ENCODE measurements around the gene MT1M.
A peak's percentile ranks its signal among the peaks of the same experiment; 100 is the strongest.

MT1M gene

DNA sequence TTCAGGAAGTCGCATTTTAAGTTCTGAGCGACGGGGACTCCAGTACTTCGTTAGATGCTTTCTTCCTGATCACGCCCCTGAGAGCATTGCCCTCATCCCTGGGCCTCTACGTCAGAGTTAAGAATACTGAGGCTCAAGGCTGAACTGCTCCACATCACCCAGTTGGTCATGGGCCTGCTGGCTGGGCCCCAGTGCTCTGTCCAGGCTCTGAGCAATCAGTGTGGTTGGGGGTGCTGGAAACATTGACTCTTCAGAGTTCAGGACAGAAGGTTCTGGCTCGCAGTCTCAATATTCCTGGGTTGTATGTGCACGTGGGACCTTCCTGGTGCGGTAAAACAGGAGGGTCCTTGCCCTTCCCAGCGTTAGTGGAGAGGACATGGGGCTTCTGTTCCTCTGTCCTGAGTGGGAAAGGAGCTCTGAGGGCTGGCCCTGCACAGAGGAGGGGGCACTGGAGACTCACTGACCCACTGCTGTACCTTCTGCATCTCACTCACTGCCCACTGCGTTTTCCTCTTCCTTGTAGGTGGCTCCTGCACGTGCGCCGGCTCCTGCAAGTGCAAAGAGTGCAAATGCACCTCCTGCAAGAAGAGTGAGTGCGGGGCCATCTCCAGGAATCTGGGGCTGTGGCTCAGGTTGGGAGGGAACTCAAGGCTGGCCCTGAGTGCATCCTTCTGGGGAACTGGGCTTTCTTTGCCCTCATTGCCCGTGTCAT lies 6.4 kb upstream of the MT1M start:
- DNase-seq (ENCODE audit: low read depth in 3 of 3, low spot score in 1 of 3) = no peak

DNA sequence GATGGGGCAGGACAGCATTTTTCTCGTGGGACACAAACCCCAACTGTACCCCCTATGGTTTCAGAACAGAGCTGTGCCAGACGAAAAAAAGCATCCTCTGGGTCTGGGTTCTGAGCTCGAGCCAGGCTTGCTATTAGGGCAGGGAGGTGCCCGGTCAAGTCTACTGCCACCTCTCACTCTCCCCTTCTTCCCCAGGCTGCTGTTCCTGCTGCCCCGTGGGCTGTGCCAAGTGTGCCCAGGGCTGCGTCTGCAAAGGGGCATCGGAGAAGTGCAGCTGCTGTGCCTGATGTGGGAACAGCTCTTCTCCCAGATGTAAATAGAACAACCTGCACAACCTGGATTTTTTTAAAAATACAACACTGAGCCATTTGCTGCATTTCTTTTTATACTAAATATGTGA lies 5.8 kb upstream of the MT1M start:
- no peak for DNase-seq (ENCODE audit: low read depth in 3 of 3, low spot score in 1 of 3)

DNA sequence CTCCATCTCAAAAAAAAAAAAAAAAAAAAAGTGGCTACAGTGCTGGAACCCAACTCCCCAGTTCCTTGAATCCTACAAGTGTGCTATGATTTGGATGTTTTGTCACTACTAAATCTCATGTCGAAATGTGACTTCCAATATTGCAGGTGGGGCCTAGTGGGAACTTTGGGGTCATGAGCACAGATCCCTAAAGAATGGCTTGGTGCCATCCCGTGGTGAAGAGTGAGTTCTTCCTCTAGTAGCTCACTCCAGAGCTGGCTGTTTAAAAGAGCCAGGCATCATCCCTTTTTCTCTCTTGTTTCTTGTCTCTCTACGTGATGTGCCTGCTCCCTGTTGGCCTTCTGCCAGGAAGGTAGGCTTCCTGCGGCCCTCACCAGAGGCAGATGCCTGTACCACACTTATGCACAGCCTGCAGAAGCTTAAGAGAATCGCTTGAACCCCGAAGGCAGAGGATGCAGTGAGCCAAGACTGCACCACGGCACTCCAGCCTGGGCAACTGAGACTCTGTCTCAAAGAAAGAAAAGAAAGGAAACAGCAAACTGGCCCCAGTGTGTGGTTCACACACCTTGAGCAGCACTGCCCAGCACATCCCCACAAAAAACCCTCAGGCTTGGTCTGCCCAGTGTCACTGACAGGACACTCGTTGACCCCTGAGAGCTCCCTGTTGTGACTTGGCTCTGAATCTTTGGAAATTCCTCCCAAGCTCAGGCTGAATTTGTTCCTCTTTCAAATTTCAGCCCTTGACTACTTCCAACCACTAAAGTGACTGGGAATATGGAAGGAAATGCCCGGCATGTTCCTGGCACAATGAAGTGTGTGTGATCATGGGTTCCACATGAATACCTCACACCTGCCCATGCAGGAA lies 3.7 kb upstream of the MT1M start:
- DNase-seq (ENCODE audit: low read depth in 3 of 3, low spot score in 1 of 3) = no peak

DNA sequence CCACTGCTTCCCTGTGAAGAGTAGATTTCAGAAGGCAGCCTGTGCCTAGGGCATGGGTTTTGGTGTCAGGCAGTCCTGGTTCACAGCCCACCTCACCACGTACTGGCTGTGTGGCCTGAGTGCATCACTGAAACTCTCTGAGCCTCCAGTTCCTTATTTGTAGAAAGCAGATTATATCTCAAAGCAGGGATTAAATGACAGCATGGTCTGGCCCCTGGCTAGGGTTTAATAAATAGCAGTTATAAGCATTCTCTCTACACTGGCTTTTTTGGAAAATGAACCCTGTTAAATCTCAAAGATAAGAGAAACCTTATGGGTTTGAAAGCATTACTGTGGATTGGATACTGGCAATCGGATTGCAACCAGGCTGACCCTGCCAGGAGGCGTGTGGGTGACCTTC lies 2.9 kb upstream of the MT1M start:
- no peak for DNase-seq (ENCODE audit: low read depth in 3 of 3, low spot score in 1 of 3)

DNA sequence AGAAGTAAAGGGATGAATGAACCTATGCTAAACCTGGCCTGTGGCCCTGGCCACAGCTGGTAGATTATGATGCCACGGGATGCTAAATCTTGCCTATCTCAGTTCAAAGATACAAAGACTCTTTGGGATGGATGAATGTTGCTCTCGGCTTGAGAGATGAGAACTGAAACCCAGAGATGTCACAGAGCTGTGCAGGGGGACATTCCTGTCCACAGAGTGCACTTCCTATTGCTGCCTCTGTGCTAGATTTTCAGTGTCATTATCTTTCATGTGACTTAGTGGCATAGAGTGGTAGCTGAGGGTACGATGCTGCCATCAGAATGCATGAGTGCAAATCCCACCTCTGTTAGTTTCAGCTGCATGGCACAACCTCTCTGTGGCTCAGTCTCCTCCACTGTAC lies 2.3 kb upstream of the MT1M start:
- no peak for DNase-seq (ENCODE audit: low read depth in 3 of 3, low spot score in 1 of 3)

DNA sequence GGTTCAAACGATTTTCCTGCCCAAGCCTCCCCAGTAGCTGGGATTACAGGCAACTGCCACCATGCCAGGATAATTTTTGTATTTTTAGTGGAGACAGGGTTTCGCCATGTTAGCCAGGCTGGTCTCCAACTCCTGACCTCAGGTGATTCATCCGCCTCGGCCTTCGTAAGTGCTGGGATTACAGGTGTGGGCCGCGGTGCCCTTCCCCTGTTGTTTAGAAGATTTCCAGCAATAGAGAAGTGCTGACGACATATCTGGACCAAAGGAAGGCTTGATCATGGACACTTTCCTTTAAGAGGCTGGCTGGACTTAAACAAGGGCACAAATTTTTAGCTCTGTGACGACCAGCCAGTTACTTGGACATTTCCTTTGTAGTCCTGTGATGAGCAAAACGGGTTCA lies 1.3 kb upstream of the MT1M start:
- DNase-seq (ENCODE audit: low read depth in 3 of 3, low spot score in 1 of 3) = no peak

DNA sequence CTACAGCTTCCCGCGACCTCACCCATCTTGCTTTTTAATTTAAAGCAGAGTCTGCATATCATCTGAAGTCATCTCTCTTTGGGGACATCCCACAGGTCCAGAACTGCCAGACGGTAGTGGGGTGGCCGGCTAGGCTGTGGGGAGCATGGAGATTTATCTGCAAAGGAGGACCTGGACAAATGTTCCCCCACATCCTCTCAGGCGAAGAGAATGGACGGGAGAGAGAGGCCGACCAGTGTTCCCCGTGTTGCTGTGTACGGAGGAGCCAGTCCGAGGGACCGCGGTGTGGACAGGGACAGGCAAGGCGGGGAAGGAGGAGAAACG lies 665 bp upstream of the MT1M start:
- DNase-seq (ENCODE audit: low read depth in 3 of 3, low spot score in 1 of 3) = no peak

DNA sequence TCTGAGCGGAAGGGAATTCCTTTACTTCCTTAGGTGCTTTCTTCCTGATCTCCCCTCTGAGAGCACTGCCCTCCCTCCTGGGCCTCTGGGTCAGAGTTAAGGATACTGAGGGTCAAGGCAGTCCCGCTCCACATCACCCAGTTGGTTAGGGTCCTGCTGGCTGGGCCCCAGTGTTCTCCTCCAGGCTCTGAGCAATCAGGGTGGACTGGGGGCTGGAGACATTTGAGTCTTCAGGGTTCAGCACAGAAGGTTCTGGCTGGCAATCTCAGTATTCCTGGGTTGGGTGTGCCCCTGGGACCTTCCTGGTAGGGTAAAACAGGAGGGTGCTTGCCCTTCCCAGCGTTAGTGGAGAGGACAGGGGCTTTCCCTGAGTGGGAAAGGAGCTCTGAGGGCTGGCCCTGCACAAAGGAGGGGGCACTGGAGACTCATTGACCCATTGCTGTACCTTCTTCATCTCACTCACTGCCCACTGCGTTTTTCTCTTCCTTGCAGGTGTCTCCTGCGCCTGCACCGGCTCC lies 448 bp downstream of the MT1M start:
- no peak for DNase-seq (ENCODE audit: low read depth in 3 of 3, low spot score in 1 of 3)

DNA sequence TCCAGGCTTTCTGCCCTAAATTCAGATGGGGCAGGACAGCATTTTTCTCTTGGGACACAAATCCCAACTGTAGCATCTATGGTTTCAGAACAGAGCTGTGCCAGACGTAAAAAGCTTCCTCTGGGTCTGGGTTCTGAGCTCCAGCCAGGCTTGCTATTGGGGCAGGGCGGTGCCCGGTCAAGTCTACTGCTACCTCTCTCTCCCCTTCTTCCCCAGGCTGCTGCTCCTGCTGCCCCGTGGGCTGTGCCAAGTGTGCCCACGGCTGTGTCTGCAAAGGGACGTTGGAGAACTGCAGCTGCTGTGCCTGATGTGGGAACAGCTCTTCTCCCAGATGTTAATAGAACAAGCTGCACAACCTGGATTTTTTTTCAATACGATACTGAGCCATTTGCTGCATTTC lies 1.1 kb downstream of the MT1M start:
- DNase-seq (ENCODE audit: low read depth in 3 of 3, low spot score in 1 of 3) = no peak

DNA sequence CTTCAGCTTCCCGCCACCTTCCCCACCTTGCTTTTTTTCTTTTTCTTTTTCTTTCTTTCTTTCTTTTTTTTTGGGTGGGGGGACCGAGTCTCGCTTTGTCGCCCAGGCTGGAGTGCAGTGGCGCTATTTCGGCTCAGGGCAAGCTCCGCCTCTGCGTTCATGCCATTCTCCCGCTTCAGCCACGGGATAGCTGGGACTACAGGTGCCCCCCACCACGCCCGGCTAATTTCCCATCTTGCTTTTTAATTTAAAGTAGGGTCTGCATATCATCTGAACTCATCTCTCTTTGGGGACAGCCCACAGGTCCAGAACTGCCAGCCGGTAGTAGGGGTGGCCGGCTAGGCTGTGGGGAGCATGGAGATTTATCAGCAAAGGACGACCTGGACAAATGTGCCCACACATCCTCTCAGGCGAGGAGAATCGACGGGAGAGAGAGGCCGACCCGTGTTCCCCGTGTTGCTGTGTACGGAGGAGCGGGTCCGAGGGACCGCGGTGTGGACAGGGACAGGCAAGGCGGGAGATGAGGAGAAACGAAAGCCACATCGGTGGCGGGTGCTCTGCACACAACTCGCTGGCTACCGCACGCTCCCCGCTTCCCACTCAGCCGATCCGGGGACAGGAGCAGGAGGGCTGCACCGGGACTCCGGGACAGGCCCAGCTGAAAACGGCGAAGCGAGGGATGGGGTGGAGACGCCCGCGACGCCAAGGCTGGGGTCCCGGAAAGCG lies 2.4 kb downstream of the MT1M start:
- DNase-seq (ENCODE audit: low read depth in 3 of 3, low spot score in 1 of 3) = no peak

DNA sequence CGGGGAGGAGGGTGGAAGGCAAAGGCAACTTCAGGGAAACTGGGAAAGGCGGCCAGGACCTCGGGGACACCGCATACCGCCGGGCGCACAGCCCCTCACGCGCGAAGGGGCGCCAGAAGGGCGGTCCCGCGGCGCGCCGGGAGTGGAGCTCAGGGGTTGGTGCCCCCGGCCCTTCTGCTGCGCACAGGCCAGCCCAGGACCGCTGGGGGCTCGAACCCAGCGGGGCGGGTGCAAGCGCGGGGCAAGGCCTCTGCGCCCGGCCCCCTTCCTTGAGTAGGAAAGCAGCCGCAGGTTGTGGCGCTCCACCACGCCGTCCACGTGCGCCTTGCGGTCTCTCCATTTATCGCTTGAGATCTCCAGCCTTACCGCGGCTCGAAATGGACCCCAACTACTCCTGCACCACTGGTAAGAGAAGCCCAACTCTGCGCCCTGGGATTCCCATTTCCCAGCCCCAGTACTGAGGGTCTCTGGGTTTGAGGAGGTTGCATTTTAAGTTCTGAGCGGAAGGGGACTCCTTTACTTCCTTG lies 3.0 kb downstream of the MT1M start:
- no peak for DNase-seq (ENCODE audit: low read depth in 3 of 3, low spot score in 1 of 3)

DNA sequence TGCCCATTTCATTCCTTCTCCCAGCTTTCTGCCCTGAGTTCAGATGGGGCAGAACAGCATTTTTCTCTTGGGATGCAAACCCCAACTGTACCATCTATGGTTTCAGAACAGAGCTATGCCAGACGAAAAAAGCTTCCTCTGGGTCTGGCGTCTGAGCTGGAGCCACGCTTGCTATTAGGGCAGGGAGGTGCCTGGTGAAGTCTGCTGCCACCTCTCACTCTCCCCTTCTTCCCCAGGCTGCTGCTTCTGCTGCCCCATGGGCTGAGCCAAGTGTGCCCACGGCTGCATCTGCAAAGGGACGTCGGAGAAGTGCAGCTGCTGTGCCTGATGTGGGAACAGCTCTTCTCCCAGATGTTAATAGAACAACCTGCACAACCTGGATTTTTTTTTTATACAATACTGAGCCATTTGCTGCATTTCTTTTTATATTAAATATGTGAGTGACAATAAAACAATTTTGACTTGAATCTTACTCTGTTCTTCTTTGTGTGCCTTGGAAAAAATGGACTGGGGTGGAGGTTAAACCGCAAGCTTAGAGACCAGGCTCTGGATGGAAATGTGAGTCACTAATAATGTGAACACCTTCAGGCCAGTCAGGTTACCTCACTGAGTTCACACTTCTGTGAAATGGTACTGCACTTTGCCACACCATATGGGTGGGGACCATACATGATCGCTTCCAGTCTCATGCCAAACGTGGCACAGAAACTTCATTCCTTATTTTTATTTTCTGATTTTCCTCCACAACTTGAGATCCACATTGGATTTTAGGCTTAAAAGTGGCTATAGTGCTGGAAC lies 4.4 kb downstream of the MT1M start:
- DNase-seq (ENCODE audit: low read depth in 3 of 3, low spot score in 1 of 3) = no peak

DNA sequence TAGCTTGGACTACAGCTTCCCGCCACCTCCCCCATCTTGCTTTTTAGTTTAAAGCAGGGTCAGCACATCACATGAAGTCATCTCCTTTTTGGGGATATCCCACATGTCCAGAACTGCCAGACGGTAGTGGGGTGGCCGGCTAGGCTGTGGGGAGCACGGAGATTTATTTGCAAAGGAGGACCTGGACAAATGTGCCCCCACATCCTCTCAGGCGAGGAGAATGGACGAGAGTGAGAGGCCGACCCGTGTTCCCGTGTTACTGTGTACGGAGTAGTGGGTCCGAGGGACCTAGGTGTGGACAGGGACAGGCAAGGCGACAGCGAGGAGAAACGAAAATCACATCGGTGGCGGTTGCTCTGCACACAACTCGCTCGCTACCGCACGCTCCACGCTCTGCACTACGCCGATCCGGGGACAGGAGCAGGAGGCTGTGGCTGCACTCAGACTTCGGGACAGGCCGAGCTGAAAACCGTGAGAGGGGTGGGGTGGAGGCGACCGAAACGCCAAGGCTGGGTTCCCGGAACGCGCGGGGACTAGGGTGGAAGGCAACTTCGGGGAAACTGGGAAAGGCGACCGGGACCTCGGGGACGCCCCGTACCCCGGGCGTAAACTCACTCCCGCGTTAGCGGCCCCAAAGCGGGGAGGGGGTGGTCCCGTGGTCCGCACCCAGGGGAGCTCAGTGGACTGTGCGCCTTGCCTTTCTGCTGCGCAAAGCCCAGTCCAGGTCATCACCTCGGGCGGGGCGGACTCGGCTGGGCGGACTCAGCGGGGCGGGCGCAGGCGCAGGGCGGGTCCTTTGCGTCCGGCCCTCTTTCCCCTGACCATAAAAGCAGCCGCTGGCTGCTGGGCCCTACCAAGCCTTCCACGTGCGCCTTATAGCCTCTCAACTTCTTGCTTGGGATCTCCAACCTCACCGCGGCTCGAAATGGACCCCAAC lies 5.6 kb downstream of the MT1M start, which contains the start of gene MT1A:
Gene MT1A (plus strand): TSS at position 853 of the 937 bp plus-strand sequence. CDS start 73 bp downstream, at position 926.
- no peak for DNase-seq (ENCODE audit: low read depth in 3 of 3, low spot score in 1 of 3)

DNA sequence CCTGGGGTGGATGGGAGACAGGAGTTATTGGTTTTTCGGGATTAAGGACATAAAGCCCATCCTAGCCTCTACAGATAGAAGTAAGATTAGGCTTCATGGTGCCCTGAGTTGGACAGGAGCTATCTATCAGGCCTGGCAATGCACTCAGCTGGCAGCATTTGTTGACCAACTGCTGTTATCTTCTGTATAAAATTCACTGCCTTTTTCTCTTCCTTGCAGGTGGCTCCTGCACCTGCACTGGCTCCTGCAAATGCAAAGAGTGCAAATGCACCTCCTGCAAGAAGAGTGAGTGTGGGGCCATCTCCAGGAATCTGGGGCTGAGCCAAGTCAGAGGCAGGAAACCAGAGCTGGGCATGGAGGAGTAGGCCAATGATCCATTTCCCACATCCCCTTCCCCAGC lies 6.6 kb downstream of the MT1M start:
- DNase-seq (ENCODE audit: low read depth in 3 of 3, low spot score in 1 of 3) = no peak

DNA sequence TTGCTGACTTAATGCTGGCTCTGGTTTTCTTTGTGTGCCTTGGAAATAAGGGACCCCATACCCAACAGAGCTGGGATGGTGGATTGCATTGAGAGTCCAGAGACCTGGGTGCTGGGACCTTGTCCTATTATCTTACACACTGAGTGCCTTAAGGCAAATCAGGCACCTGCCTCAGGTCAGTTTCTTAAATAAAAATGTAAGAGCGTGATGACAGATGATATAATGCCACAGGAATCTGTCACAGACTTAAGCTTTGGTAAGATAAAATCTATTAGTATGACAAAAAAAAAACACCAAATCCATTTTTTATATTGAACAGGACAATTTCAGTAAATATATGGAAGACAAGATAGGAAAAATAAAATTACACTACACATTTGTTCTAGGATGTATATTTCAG lies 7.6 kb downstream of the MT1M start:
- no peak for DNase-seq (ENCODE audit: low read depth in 3 of 3, low spot score in 1 of 3)

DNA sequence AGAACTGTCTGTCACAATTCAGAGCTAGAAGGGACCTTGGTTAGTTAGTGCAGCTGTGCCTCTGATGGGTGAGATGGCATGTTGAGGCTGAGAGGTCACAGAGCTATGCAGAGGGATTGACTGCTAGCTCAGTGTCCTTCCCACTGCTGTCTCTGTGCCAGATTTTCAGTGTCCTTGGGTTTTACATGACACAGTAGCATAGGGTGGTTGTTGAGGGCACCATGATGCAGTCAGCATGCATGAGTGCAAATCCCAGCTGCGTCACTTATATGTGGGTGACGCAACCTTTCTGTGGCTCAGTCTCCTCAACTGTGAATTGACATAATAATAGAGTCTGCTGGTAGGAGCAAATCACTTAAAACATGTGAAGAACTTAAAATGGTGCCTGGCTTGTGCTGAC lies 8.7 kb downstream of the MT1M start:
- no peak for DNase-seq (ENCODE audit: low read depth in 3 of 3, low spot score in 1 of 3)

DNA sequence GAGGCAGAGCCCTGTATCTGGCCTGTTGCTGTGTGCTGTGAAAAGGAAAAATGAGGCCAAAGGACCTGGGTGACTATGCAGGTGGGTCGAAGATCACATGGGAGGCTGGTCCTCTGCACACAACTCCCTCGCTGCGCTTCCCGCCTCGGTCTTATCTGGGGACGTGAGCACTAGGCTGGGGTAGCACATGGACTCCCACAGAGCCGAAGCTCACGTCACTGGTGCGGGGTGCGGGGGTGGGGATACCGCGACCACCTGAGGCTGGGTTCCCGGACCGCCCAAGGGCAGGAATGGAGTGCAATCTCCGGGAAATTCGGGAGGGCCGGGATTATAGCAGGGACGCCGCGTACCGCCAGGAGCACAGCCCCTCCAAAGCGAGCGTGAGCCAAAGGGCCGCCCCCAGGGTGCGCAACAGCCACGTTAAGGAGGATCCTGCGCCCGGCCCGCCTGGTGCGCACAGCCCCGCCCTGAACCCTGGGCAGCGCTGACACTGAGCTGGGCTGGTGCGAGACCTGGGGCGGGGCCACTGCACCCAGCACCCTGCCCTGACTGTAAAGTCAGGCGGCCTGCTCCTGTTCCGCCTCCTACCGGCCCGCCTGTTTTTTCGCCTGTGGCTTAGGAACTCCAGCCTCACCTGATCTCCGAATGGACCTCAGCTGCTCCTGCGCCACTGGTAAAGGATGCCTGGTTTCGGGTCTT lies 10.8 kb downstream of the MT1M start:
- peak; percentile 21 to 59 (median 44) for DNase-seq (ENCODE audit: low read depth in 3 of 3, low spot score in 1 of 3)

DNA sequence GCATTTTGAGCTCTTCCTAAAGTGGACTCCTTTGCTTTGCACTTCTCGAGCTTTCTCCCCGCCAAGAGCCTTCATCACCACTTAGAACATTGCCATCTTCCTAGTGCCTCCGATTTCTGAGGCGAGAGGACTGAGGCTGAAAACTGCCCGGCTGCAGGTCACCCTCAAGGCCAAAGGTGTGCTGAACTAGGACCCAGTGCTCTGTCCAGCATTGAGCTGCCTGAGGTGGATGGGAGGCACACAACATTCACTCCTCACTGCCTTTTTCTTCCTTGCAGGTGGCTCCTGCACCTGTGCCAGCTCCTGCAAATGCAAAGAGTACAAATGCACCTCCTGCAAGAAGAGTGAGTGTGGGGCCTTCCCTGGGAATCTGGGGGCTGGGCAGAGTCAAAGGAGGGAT lies 11.4 kb downstream of the MT1M start:
- DNase-seq (ENCODE audit: low read depth in 3 of 3, low spot score in 1 of 3) = no peak

DNA sequence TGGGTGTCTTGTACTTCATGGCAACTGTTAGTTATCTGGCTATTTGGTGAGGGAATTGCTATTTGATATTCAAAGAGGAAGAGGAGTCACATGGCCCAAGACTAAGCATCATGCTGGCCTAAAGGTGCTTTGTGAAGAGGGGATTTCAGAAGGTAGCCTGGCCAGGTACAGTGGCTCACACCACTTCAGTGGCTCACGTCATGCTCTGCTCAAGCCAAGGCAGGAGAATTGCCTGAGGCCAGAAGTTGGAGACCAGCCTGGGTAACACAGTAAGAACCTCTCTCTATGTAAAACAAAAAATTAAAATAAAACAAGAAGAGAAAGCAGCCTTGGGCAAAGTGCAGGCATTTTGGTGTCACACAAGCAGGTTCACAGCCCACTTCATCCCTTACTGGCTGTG lies 12.9 kb downstream of the MT1M start:
- DNase-seq (ENCODE audit: low read depth in 3 of 3, low spot score in 1 of 3) = no peak

Data from stimulated activated CD4-positive, alpha-beta T cell treated with anti-CD3 and anti-CD28 coated beads, TNF-alpha, amount 100 ng/mL, for 1 hour (primary cell).